ENCODE data around the gene TSHZ2. TPM values are rescaled to one million over a fixed set of nuclear protein-coding genes. Genes with fewer than 3 reads are reported as not detected.

TSHZ2 gene
- total RNA-seq, 5 donors from 2014 or later (not counting 1 experiment from before 2014, with no cell fraction given) = 20.2 to 42.9 (median 25.8) TPM

DNA sequence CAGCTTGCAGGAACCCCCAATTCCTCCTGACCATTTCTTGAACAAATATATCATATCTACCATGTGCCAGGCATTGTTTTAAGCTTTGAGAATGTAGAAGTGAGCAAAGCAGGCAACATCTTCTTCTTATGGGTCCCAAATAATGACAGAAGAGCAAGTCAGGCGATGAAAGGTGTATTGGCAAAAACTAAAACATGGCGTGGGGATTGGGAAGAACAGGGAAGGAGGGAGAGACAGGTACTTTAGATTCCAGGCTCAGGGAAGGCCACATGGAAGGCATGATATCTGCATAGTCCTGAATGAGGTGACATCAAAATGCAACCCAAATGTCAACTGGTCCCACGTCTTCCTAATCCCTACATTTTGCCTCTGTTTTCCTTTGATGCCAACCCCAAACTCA is 434.4 kb downstream of the TSHZ2 start:
- POLR2A ChIA-PET = no interaction called here
- peaks cover 0 to 6% of the 10 kb centered on the region in 2 experiments for H3K4me1 ChIP-seq (ENCODE audit: control insufficient read depth in 1 of 2, extremely low read depth in 1 of 2, insufficient read depth in 2 of 2, low read length in 2 of 2)
- no peak overlapping the region for H3K27ac Mint-ChIP-seq
- H3K4me1 Mint-ChIP-seq = peaks cover 20 to 35% (median 23%) of the 10 kb centered on the region in 3 donors
- no peak overlapping the region for H3K4me3 Mint-ChIP-seq
- no peak overlapping the region for H3K27ac ChIP-seq (ENCODE audit: low read length)
- no peaks in the 10 kb centered on the region for H3K36me3 ChIP-seq (ENCODE audit: control insufficient read depth in 2 of 2, extremely low read depth in 1 of 2, insufficient read depth in 1 of 2, low read length in 1 of 2)
- no peaks in the 10 kb centered on the region for H3K9me3 ChIP-seq
- no peaks in the 10 kb centered on the region for H3K9me3 Mint-ChIP-seq
- H3K4me3 ChIP-seq (ENCODE audit: control insufficient read depth in 1 of 2, extremely low read depth in 1 of 2, low read length in 1 of 2) = no peak overlapping the region
- DNase-seq (no peak), ATAC-seq (replicated peaks in 1 of 4) (no peak)
- 76% methylated on average over 3 of the region's 3 CpGs for WGBS (ENCODE audit: insufficient coverage)
- peaks cover 2% of the 10 kb centered on the region for H3K36me3 Mint-ChIP-seq
- H3K27me3 ChIP-seq (replicated peaks in 1 of 2; ENCODE audit: control insufficient read depth in 2 of 2, extremely low read depth in 1 of 2, insufficient read depth in 2 of 2, low read length in 1 of 2) = no peaks in the 10 kb centered on the region
- CTCF ChIA-PET = interaction anchor here in 1 of 2 donors (0.6 kb wide), 1 partner anchor 191 kb away, joined by 4 read pairs; no protein-coding TSS in a partner anchor
- H3K27me3 Mint-ChIP-seq = no peaks in the 10 kb centered on the region

- Mint-ChIP-seq H3K27me3 (no peaks in the 10 kb centered on the region), H3K9me3 (no peaks in the 10 kb centered on the region), H3K4me3 (no peak overlapping the region), H3K27ac (no peak overlapping the region), H3K36me3 (peaks cover 2% of the 10 kb centered on the region), H3K4me1 (peaks cover 8 to 21% (median 17%) of the 10 kb centered on the region in 3 donors)
- Histone ChIP-seq H3K27ac (ENCODE audit: low read length) (no peak overlapping the region), H3K9me3 (no peaks in the 10 kb centered on the region), H3K4me3 (ENCODE audit: control insufficient read depth in 1 of 2, extremely low read depth in 1 of 2, low read length in 1 of 2) (no peak overlapping the region), H3K36me3 (ENCODE audit: control insufficient read depth in 2 of 2, extremely low read depth in 1 of 2, insufficient read depth in 1 of 2, low read length in 1 of 2) (no peaks in the 10 kb centered on the region), H3K4me1 (ENCODE audit: control insufficient read depth in 1 of 2, extremely low read depth in 1 of 2, insufficient read depth in 2 of 2, low read length in 2 of 2) (peaks cover 0 to 7% of the 10 kb centered on the region in 2 experiments), H3K27me3 (replicated peaks in 1 of 2; ENCODE audit: control insufficient read depth in 2 of 2, extremely low read depth in 1 of 2, insufficient read depth in 2 of 2, low read length in 1 of 2) (peaks cover 0 to 3% of the 10 kb centered on the region in 2 experiments)
- ATAC-seq (replicated peaks in 1 of 4) (no peak), DNase-seq (no peak)
- CTCF ChIA-PET = no interaction called here
- WGBS (ENCODE audit: insufficient coverage) = 90% methylated on average over 5 of the region's 11 CpGs
- POLR2A ChIA-PET = no interaction called here
These were observed 436.7 kb downstream of the TSHZ2 start for GRCh38 chr20:53408691-53409446.

DNA sequence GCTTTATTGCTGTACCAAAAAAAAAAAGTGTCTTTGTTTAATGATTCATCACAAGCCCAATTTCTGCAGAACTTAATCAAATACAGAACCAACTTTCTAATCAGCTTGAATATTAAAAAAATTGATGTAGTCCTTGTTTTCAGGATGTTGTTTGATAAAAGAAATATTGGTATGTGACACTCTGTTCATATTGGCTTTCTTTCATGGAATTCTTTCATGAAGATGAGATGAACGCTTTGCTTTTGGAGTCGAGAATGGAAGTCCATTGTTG is 437.2 kb downstream of the TSHZ2 start:
- Histone ChIP-seq H3K27me3 (replicated peaks in 1 of 2; ENCODE audit: control insufficient read depth in 2 of 2, extremely low read depth in 1 of 2, insufficient read depth in 2 of 2, low read length in 1 of 2) (peaks cover 0 to 3% of the 10 kb centered on the region in 2 experiments), H3K36me3 (ENCODE audit: control insufficient read depth in 2 of 2, extremely low read depth in 1 of 2, insufficient read depth in 1 of 2, low read length in 1 of 2) (no peaks in the 10 kb centered on the region), H3K27ac (ENCODE audit: low read length) (no peak overlapping the region), H3K9me3 (no peaks in the 10 kb centered on the region), H3K4me3 (ENCODE audit: control insufficient read depth in 1 of 2, extremely low read depth in 1 of 2, low read length in 1 of 2) (no peak overlapping the region), H3K4me1 (ENCODE audit: control insufficient read depth in 1 of 2, extremely low read depth in 1 of 2, insufficient read depth in 2 of 2, low read length in 2 of 2) (peaks cover 0 to 7% of the 10 kb centered on the region in 2 experiments)
- Mint-ChIP-seq H3K27ac (no peak overlapping the region), H3K36me3 (peaks cover 2% of the 10 kb centered on the region), H3K9me3 (no peaks in the 10 kb centered on the region), H3K4me3 (no peak overlapping the region), H3K4me1 (peaks cover 6 to 18% (median 17%) of the 10 kb centered on the region in 3 donors), H3K27me3 (no peaks in the 10 kb centered on the region)
- DNase-seq (no peak), ATAC-seq (replicated peaks in 1 of 4) (no peak)
- ChIA-PET CTCF (no interaction called here), POLR2A (no interaction called here)
- 100% methylated on average over 2 of the region's 2 CpGs for WGBS (ENCODE audit: insufficient coverage)

DNA sequence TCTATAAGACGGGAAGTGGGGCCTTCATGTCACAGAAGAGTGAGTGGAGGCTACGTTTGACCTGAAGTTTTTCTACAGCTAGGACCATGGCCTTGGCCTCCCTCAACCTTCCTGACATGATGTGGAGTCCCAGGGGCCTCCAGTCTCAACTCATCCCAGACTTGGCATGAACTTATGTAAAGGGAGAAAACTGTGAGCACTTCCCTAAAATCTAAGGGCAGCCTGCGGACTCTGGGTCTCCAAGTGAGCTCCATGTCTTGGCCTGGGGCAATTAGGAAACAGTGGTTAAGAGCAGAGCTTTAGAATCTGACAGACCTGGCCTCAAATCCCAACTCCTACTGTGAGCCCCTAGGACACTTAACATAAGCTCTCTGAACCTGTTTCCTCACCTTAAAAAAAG is 439.0 kb downstream of the TSHZ2 start:
- Mint-ChIP-seq H3K27me3 (no peaks in the 10 kb centered on the region), H3K4me1 (peaks cover 4 to 9% (median 7%) of the 10 kb centered on the region in 3 donors), H3K27ac (no peak overlapping the region), H3K9me3 (no peaks in the 10 kb centered on the region), H3K4me3 (no peak overlapping the region), H3K36me3 (peaks cover 2% of the 10 kb centered on the region)
- WGBS (ENCODE audit: insufficient coverage) = no CpG with 5 or more reads among the region's 3 CpGs
- Histone ChIP-seq H3K36me3 (ENCODE audit: control insufficient read depth in 2 of 2, extremely low read depth in 1 of 2, insufficient read depth in 1 of 2, low read length in 1 of 2) (no peaks in the 10 kb centered on the region), H3K4me3 (ENCODE audit: control insufficient read depth in 1 of 2, extremely low read depth in 1 of 2, low read length in 1 of 2) (no peak overlapping the region), H3K27ac (ENCODE audit: low read length) (no peak overlapping the region), H3K9me3 (no peaks in the 10 kb centered on the region), H3K4me1 (ENCODE audit: control insufficient read depth in 1 of 2, extremely low read depth in 1 of 2, insufficient read depth in 2 of 2, low read length in 2 of 2) (peaks cover 0 to 7% of the 10 kb centered on the region in 2 experiments), H3K27me3 (replicated peaks in 1 of 2; ENCODE audit: control insufficient read depth in 2 of 2, extremely low read depth in 1 of 2, insufficient read depth in 2 of 2, low read length in 1 of 2) (peaks cover 0 to 3% of the 10 kb centered on the region in 2 experiments)
- ATAC-seq (replicated peaks in 1 of 4) (no peak), DNase-seq (no peak)
- ChIA-PET POLR2A (no interaction called here), CTCF (interaction anchor here in 1 of 2 donors (0.7 kb wide), 1 partner anchor 187 kb away, joined by 3 read pairs; no protein-coding TSS in a partner anchor)

GRCh38 chr20:53411891-53412290 is 439.7 kb downstream of the TSHZ2 start:
- Histone ChIP-seq H3K36me3 (ENCODE audit: control insufficient read depth in 2 of 2, extremely low read depth in 1 of 2, insufficient read depth in 1 of 2, low read length in 1 of 2) (no peaks in the 10 kb centered on the region), H3K9me3 (no peaks in the 10 kb centered on the region), H3K27ac (ENCODE audit: low read length) (no peak overlapping the region), H3K4me3 (ENCODE audit: control insufficient read depth in 1 of 2, extremely low read depth in 1 of 2, low read length in 1 of 2) (no peak overlapping the region), H3K4me1 (ENCODE audit: control insufficient read depth in 1 of 2, extremely low read depth in 1 of 2, insufficient read depth in 2 of 2, low read length in 2 of 2) (peaks cover 0 to 7% of the 10 kb centered on the region in 2 experiments), H3K27me3 (replicated peaks in 1 of 2; ENCODE audit: control insufficient read depth in 2 of 2, extremely low read depth in 1 of 2, insufficient read depth in 2 of 2, low read length in 1 of 2) (peaks cover 0 to 3% of the 10 kb centered on the region in 2 experiments)
- no CpG with 5 or more reads among the region's 4 CpGs for WGBS (ENCODE audit: insufficient coverage)
- ChIA-PET POLR2A (no interaction called here), CTCF (interaction anchor here in 1 of 2 donors (1.0 kb wide), 1 partner anchor 650 kb away, joined by 5 read pairs; no protein-coding TSS in a partner anchor)
- Mint-ChIP-seq H3K27me3 (no peaks in the 10 kb centered on the region), H3K27ac (no peak overlapping the region), H3K4me3 (no peak overlapping the region), H3K9me3 (no peaks in the 10 kb centered on the region), H3K36me3 (peaks cover 2% of the 10 kb centered on the region), H3K4me1 (peaks cover 4 to 9% (median 7%) of the 10 kb centered on the region in 3 donors)
- ATAC-seq (replicated peaks in 1 of 4) (no peak), DNase-seq (no peak)

GRCh38 chr20:53412577-53413185 is 440.5 kb downstream of the TSHZ2 start:
- no peaks in the 10 kb centered on the region for H3K9me3 Mint-ChIP-seq
- Histone ChIP-seq H3K9me3 (no peaks in the 10 kb centered on the region), H3K4me3 (ENCODE audit: control insufficient read depth in 1 of 2, extremely low read depth in 1 of 2, low read length in 1 of 2) (no peak overlapping the region), H3K36me3 (ENCODE audit: control insufficient read depth in 2 of 2, extremely low read depth in 1 of 2, insufficient read depth in 1 of 2, low read length in 1 of 2) (no peaks in the 10 kb centered on the region), H3K4me1 (ENCODE audit: control insufficient read depth in 1 of 2, extremely low read depth in 1 of 2, insufficient read depth in 2 of 2, low read length in 2 of 2) (peaks cover 0 to 7% of the 10 kb centered on the region in 2 experiments), H3K27ac (ENCODE audit: low read length) (no peak overlapping the region), H3K27me3 (replicated peaks in 1 of 2; ENCODE audit: control insufficient read depth in 2 of 2, extremely low read depth in 1 of 2, insufficient read depth in 2 of 2, low read length in 1 of 2) (peaks cover 0 to 3% of the 10 kb centered on the region in 2 experiments)
- H3K36me3 Mint-ChIP-seq = peaks cover 2% of the 10 kb centered on the region
- no peak for ATAC-seq (replicated peaks in 1 of 4)
- H3K4me3 Mint-ChIP-seq = peak overlapping the region in 1 of 3 donors; percentile 9
- peaks cover 4 to 9% (median 7%) of the 10 kb centered on the region in 3 donors for H3K4me1 Mint-ChIP-seq
- CTCF ChIA-PET = interaction anchor here in 1 of 2 donors (1.0 to 1.5 kb wide), 2 partner anchors 527 to 650 kb away, joined by 4 to 5 read pairs; no protein-coding TSS in a partner anchor
- WGBS (ENCODE audit: insufficient coverage) = 81% methylated on average over 12 of the region's 13 CpGs
- POLR2A ChIA-PET = no interaction called here
- H3K27me3 Mint-ChIP-seq = no peaks in the 10 kb centered on the region
- DNase-seq = no peak
- H3K27ac Mint-ChIP-seq = peak overlapping the region in 1 of 2 donors; percentile 32

Data from T-cell (primary cell).